Vagina (tissue), 2 donors: ENCODE results near the gene LAMB4. TPM values are rescaled to one million over a fixed set of nuclear protein-coding genes. Genes with fewer than 3 reads are reported as not detected.

Experiments
- DNase-seq, 2 donors: peaks; one replicate each; pipeline ENCODE4 v3.0.0-alpha.2; 2017; ENCODE audit errors: extremely low spot score in 2 of 2
- H3K27ac ChIP-seq: fragments of 200-600 bp; sonication (generic); one replicate; pipeline ENCODE4 v1.5.1; 2019
- H3K27me3 ChIP-seq: fragments of 200-600 bp; sonication (generic); one replicate; pipeline ENCODE4 v1.5.1; 2019
- H3K36me3 ChIP-seq, 2 donors: fragments of 200-600 bp; sonication (generic); one replicate each; pipeline ENCODE4 v1.5.1; 2017 to 2019
- H3K4me1 ChIP-seq: fragments of 200-600 bp; sonication (generic); one replicate; pipeline ENCODE4 v1.5.1; 2019
- H3K4me3 ChIP-seq, 2 donors: fragments of 200-600 bp; sonication (generic); 1 replicate in 1 of 2; 2 replicates in 1 of 2; pipeline ENCODE4 v1.5.1; 2016 to 2019
- H3K9me3 ChIP-seq: fragments of 200-600 bp; sonication (generic); one replicate; pipeline ENCODE4 v1.5.1; 2019
- POLR2A ChIP-seq, 2 donors: fragments of 450-650 bp; IDR thresholded peaks; one replicate each; pipeline ENCODE4 v1.6.1; 2017; ENCODE audit warnings: antibody characterized with exemption in 2 of 2, mild to moderate bottlenecking in 2 of 2, moderate library complexity in 2 of 2
- POLR2AphosphoS5 ChIP-seq, 2 donors: sonication (generic); formaldehyde crosslinking; IDR thresholded peaks; one replicate each; pipeline ENCODE4 v1.9.0; 2017; ENCODE audit warnings: antibody characterized with exemption in 2 of 2, mild to moderate bottlenecking in 2 of 2, low read depth in 1 of 2; ENCODE audit not compliant: insufficient read depth in 1 of 2
- intact Hi-C: fragments of 100-400 bp; cut with DNase I; formaldehyde crosslinking; loops from one replicate; pipeline ENCODE4 v1.15.1; 2023
- total RNA-seq: library from RNA; depleted of rRNA; stranded (reverse); fragments of >200 nt; gene quantifications from one replicate; pipeline ENCODE4 v1.2.3, GENCODE V29; 2016
- TF ChIP-seq, protein P1 (sequence below), 3 experiments: fragments of 450-650 bp in 2 of 3; fragments of 200-600 bp in 1 of 3; sonication (generic) in 1 of 3; IDR thresholded peaks; one replicate each; pipeline ENCODE4 v1.5.1; 2017 to 2019; ENCODE audit warnings: antibody characterized with exemption in 3 of 3, mild to moderate bottlenecking in 2 of 3, moderate library complexity in 2 of 3

The LAMB4 gene
- total RNA-seq, 1 donor from 2014 or later: 0.74 TPM

GRCh38 chr7:108143658-108144420 lies 13.7 kb upstream of the LAMB4 start:
- no peaks in the 10 kb centered on the region for H3K9me3 ChIP-seq
- peaks cover 4% of the 10 kb centered on the region for H3K4me1 ChIP-seq
- no peak overlapping the region for H3K4me3 ChIP-seq
- no peak for DNase-seq
- no peaks in the 10 kb centered on the region for H3K27me3 ChIP-seq
- TF ChIP-seq POLR2AphosphoS5 (IDR thresholded peaks at IDR 0.05; ENCODE audit: insufficient read depth in 1 of 2, low read depth in 1 of 2): no peak
- TF ChIP-seq, protein P1, sequence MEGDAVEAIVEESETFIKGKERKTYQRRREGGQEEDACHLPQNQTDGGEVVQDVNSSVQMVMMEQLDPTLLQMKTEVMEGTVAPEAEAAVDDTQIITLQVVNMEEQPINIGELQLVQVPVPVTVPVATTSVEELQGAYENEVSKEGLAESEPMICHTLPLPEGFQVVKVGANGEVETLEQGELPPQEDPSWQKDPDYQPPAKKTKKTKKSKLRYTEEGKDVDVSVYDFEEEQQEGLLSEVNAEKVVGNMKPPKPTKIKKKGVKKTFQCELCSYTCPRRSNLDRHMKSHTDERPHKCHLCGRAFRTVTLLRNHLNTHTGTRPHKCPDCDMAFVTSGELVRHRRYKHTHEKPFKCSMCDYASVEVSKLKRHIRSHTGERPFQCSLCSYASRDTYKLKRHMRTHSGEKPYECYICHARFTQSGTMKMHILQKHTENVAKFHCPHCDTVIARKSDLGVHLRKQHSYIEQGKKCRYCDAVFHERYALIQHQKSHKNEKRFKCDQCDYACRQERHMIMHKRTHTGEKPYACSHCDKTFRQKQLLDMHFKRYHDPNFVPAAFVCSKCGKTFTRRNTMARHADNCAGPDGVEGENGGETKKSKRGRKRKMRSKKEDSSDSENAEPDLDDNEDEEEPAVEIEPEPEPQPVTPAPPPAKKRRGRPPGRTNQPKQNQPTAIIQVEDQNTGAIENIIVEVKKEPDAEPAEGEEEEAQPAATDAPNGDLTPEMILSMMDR (IDR thresholded peaks at IDR 0.05): no peak
- TF ChIP-seq POLR2A (IDR thresholded peaks at IDR 0.05): no peak
- H3K36me3 ChIP-seq: no peaks in the 10 kb centered on the region
- intact Hi-C loops: no loop called here
- H3K27ac ChIP-seq: no peak overlapping the region

- DNase-seq: no peak
- no peak overlapping the region for H3K27ac ChIP-seq
- intact Hi-C loops: loop anchor here (1.0 kb wide), 1 partner anchor 142 kb away; no protein-coding TSS in a partner anchor
Measured at GRCh38 chr7:108142675-108143259, 12.6 kb upstream of the LAMB4 start.

DNA sequence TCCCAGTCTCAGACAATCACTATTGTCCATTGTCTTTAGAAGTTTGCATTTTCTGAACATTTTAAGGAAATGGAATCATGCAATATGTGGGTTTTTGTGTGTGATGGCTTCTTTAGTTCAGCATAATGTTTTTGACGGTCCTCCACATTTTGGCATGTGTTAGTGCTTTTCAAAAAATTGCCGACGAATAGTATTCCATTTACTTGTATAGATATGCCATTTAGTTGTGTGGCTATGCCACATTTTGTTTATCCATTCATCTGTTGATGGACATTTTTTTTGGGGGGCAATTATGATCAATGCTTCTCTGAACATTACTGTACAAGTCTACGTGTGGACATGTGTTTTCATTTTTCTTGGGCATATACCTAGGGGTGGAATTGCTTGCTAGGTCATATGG lies 12.0 kb upstream of the LAMB4 start:
- intact Hi-C loops: loop anchor here (1.0 kb wide), 1 partner anchor 142 kb away; no protein-coding TSS in a partner anchor

More at GRCh38 chr7:108142675-108143259, 12.6 kb upstream of the LAMB4 start:
- Histone ChIP-seq H3K4me1 (peaks cover 4% of the 10 kb centered on the region), H3K27me3 (no peaks in the 10 kb centered on the region), H3K4me3 (no peak overlapping the region), H3K36me3 (no peaks in the 10 kb centered on the region), H3K9me3 (no peaks in the 10 kb centered on the region)
- TF ChIP-seq POLR2A (IDR thresholded peaks at IDR 0.05) (no peak), POLR2AphosphoS5 (IDR thresholded peaks at IDR 0.05; ENCODE audit: insufficient read depth in 1 of 2, low read depth in 1 of 2) (no peak)
- TF ChIP-seq, protein P1 (IDR thresholded peaks at IDR 0.05): no peak

GRCh38 chr7:108140671-108141070 lies 10.5 kb upstream of the LAMB4 start:
- no peaks in the 10 kb centered on the region for H3K36me3 ChIP-seq
- no peaks in the 10 kb centered on the region for H3K27me3 ChIP-seq
- H3K27ac ChIP-seq: no peak overlapping the region
- no peaks in the 10 kb centered on the region for H3K9me3 ChIP-seq
- DNase-seq: no peak
- intact Hi-C loops: no loop called here
- no peak overlapping the region for H3K4me3 ChIP-seq
- no peak for TF ChIP-seq POLR2AphosphoS5 (IDR thresholded peaks at IDR 0.05; ENCODE audit: insufficient read depth in 1 of 2, low read depth in 1 of 2)
- no peak for TF ChIP-seq POLR2A (IDR thresholded peaks at IDR 0.05)
- TF ChIP-seq, protein P1 (IDR thresholded peaks at IDR 0.05): no peak
- H3K4me1 ChIP-seq: no peaks in the 10 kb centered on the region

More for the DNA sequence above, 12.0 kb upstream of the LAMB4 start:
- no peaks in the 10 kb centered on the region for H3K27me3 ChIP-seq
- no peaks in the 10 kb centered on the region for H3K9me3 ChIP-seq
- H3K4me3 ChIP-seq: no peak overlapping the region
- DNase-seq: no peak
- peaks cover 4% of the 10 kb centered on the region for H3K4me1 ChIP-seq
- TF ChIP-seq, protein P1 (IDR thresholded peaks at IDR 0.05): no peak
- no peak for TF ChIP-seq POLR2A (IDR thresholded peaks at IDR 0.05)
- TF ChIP-seq POLR2AphosphoS5 (IDR thresholded peaks at IDR 0.05; ENCODE audit: insufficient read depth in 1 of 2, low read depth in 1 of 2): no peak
- no peak overlapping the region for H3K27ac ChIP-seq
- H3K36me3 ChIP-seq: no peaks in the 10 kb centered on the region

GRCh38 chr7:108138911-108139310 lies 8.8 kb upstream of the LAMB4 start:
- Histone ChIP-seq H3K27me3 (no peaks in the 10 kb centered on the region), H3K27ac (no peak overlapping the region), H3K4me1 (no peaks in the 10 kb centered on the region), H3K36me3 (no peaks in the 10 kb centered on the region), H3K4me3 (no peak overlapping the region), H3K9me3 (no peaks in the 10 kb centered on the region)
- DNase-seq: no peak
- intact Hi-C loops: no loop called here
- TF ChIP-seq, protein P1 (IDR thresholded peaks at IDR 0.05): no peak
- TF ChIP-seq POLR2A (IDR thresholded peaks at IDR 0.05) (no peak), POLR2AphosphoS5 (IDR thresholded peaks at IDR 0.05; ENCODE audit: insufficient read depth in 1 of 2, low read depth in 1 of 2) (no peak)
